HG02852 (cell line): ENCODE data around the gene CACNA1A.

Experiments used
- ATAC-seq: cut with Tn5 transposase; IDR thresholded peaks from one replicate; pipeline ENCODE4 v1.9.1; 2021; ENCODE audit warnings: mild to moderate bottlenecking, moderate library complexity; ENCODE audit not compliant: unreplicated experiment

Gene CACNA1A

GRCh38 chr19:13314761-13315160, 191.5 kb downstream of the CACNA1A start:
- no peak for ATAC-seq

DNA sequence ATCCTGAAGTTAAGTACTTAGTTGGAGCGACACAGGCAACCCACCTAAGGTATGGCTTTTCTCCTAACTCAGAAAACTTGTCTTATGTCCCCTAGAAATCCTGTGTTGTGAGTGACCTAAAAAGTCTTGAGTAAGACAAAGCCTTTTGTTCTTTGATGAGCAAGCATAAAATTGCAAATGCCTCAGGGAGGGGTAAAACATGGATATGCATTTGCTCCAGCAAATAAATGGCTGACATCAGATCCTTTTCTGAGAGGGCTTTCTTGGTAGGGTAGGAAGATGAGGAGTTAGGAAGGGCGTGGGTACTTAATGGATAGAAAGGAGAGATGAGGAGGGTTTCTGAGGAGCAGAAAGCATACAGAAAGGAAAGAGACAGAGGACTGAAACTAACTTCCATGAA, 192.4 kb downstream of the CACNA1A start:
- ATAC-seq = no peak

DNA sequence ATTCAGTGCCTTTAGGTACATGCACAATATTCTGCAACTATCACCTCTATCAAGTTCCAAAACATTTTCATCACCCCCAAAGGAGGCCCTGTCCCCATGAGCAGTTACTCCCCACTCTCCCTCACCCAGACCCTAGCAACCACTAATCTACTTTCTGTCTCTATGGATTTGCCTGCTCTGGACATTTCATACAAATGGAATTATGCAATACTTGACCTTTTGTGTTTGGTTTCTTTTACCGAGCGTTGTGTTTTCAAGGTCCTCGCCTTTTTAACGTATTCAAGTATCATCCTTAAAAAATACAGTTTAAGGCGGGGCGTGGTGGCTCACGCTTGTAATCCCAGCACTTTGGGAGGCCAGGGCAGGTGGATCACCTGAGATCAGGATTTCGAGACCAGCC, 196.4 kb downstream of the CACNA1A start:
- ATAC-seq = no peak

DNA sequence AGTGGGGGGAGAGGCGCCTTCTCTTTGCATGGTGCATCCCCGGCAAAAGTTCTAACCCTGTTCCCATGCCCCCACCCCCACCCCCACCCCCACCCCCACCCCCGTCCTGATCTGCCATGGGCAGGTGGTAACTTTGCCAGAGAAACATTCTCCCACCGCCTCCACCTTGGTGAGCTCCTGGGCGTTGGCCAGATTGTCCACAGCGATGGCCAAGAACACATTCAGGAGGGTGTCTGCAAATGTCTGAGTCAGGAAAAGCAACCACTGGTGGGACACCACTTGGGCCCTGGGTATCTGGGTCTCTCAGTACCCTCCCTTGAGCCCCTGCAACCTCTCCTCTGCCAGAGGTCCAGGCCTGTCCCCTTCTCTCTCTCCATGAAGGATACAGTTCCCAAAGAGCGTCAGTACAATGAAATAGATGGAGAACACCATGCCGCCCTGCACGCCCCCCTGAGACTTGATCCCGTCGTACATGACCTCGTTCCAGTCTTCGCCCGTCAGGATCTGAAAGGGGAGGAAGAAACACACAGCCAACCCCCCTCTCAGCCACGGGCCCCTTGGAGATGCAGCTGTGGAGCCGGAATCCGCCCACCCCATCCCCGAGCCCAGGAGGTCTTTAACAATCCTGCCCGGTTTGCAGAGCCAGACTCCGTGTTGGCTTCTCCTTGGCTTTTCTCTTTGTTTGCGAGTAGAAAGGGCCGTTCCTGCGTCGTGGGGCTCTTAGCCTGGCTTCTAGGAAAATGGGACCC, 202.7 kb downstream of the CACNA1A start:
- ATAC-seq = no peak

- no peak for ATAC-seq
Measured at GRCh38 chr19:13302526-13303270, 203.6 kb downstream of the CACNA1A start.

DNA sequence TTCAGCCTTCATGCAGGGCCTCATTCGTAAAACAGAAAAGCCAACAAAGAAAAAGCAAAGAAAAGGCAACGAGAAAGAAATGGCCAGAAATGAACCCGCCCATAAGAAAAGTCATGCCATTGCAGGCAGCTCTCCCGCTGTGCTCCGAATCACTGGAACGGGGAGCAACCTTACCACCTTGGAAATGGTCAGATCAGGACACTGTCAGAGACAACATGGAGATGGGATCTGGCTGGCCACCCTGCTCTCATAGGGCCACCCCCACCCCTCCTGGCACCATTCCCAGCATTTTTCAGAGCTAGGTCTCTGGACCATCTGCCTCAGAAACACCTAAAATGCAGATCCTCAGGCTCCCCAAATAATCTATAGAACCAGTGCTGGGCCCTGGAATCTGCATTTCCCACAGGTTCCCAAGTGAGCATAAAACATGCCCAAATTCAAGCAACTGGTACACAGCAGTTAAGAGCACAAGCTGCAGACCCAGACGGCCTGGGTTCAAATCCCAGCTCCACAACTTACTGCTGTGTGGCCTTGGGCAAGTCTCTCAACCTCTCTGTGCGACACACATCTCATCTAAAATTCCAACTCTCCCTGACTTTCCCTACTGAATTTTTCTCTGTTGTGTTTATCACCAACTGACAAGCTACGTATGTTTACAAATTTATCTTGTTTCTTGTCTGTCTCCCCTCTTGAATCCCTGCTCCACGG, 204.5 kb downstream of the CACNA1A start:
- ATAC-seq = no peak

DNA sequence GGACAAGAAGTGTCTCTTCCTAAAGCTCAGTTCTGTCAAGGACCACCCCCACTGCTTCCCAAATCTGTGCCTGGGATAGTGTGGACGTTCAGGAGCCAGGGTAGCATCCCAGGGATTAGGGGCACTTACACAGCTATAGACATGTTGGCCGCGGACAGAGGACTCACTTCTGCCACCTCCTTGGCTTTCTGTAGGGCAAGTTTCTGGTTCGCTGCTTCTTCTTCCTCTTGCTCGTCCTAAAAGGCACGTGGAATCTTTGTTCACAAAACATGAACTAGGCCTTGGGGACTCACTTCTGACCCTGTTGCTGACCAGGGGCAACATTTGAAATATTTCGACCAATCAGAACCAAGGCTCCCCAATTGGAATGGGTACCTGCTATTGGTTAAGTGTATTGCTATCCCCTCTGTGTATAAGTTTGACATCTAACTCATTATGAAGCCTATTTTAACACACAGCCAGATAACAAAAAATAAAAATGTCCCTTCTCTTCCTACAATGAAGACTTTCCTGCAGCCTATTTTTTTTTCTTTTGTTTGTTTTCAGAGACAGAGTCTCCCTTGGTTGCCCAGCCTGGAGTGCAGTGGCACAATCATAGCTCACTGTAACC, 205.8 kb downstream of the CACNA1A start:
- no peak for ATAC-seq

- ATAC-seq = no peak
Measured at GRCh38 chr19:13299838-13300237, 206.4 kb downstream of the CACNA1A start.

DNA sequence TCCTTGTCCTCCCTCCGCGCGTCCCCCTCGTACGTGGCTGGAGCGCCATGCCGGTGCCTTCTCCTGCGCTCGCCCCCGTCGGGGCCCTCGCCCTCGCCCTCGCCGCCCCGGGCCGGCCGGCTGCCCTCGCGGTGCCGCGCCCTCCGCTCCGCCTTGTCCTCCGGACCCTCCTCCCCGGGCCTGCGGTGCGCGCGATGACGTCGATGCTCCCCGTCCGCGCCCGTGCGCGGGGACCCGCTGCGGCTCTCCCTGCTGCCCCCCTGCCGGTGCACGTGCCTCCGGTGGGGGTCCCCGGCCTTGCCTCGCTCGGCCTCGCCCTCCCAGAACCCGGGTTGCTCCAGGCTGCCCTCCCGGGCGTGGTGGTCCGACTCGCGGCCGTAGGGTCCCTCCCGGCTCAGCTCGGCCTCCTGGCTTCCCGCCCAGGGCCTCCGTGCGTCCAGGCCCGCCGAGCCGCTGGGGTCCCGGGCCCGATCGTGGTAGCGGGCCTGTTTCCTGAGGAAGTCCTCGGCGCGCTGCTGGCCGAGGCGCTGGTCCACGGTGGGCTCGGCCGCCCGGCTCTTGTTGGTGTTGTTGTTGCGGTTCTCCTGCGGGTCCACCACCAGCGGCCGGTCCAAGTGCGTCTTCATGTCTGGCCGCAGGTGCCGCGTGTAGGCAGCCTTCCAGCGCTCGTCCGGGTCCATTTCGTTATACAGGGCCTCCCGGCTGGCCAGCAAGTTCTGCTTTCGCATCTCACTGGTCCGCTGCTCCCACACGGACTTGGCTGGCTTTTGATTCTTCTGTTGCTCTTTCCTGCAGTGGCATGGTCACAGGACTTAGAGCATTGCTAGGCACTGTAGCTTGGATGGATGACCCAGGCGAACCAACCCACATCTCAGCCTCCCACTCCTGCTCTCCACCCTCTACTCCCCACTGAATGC, 207.5 kb downstream of the CACNA1A start:
- no peak for ATAC-seq

DNA sequence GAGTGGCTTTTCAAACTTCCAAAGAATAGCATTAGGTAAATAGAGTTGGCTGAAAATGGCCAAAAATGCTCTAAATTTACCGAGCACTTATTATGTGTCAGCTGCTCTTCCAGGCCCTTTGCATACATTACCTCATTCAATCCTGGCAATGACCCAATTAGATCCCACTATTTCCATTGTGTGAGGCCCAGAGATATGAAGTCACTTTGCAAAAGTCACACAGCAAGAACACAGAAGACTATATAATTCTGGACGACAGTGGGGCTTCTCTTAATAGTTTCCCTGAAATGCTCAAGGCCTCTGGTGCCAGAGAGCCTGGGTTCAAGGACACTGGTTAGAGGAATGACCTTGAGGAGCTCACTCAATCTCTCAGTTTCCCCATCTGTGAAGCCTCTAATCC, 209.3 kb downstream of the CACNA1A start:
- no peak for ATAC-seq

DNA sequence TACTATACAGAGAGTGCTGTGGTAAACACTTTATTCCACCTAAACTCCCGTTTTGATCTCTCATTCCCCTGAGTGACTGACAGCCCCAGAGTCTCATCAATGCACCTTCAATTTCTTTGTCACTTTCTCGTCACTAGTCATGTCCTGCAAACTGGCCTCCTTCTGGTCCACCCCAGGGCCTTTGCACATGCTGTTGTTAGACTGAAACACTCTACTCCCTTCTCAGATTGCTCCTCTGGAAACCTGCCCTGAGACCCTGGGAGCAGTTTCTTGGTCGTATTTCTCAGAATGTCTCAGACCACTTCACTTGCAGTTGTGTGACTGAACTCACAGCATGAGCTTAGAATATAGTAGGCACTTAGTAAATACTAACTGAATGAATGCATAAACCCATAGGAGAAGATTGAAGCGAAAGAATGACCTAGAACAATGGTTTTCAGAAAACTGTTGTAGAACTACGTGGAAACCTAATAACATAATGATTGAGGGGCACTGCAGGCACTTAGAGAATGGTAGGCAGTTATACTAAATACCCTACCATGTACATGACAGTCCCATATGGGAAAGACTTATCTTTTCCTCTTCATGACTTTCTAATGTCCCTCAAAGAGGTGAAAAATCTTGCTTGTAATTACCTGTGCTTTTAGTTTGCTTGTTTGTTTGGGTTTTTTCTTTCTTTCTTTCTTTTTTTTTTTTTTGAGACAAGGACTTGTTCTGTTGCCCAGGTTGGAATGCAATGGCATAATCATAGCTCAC, 211.3 kb downstream of the CACNA1A start:
- no peak for ATAC-seq

- no peak for ATAC-seq
Measured at GRCh38 chr19:13291913-13292312, 214.4 kb downstream of the CACNA1A start.

- no peak for ATAC-seq
Measured at GRCh38 chr19:13290741-13291140, 215.5 kb downstream of the CACNA1A start.

GRCh38 chr19:13289295-13289694, 217.0 kb downstream of the CACNA1A start:
- no peak for ATAC-seq

DNA sequence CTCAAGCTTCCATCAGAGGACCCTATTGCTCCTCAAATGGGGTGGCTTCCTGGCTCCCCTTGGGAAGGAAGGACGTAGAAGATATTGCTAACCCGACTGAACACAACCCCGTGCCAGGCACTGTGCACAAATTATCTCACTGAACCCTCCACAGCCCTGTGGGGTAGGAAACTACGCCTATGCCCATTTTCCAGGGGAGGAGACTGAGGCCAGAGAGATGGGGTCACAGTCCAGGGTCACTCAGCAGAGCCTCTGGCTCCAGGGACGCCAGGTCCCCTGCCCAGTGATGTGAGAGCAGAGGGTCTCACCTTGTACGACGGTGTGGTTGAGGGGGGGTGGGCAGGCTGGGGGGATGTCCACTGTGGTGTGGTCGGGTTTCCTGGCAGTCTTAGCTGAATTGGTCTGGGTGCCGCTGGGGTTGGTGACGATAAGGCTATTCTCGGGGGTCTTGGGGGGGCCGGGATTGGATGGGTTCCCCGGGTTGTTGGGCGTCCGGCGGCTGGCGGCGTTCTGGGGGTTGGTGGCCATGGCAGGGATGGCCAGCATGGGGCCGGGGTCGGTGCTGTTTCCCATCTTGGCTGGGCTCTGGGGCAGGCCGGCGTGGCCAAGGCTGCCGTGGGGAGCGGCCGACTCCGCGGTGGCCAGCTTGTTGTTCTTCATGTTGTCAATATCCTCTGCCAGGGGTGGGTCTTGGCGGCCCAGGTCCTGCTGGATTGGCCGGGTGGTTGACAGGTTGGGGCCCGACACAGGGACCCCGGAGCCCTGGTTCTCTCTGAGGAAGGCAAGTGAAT, 219.9 kb downstream of the CACNA1A start:
- ATAC-seq = no peak

GRCh38 chr19:13284929-13285928, 221.1 kb downstream of the CACNA1A start:
- no peak for ATAC-seq

- ATAC-seq = no peak
Measured at GRCh38 chr19:13283871-13284270, 222.4 kb downstream of the CACNA1A start.
